Uterus (tissue), 4 donors: ENCODE data around the gene HINT2. TPM values are rescaled to one million over a fixed set of nuclear protein-coding genes. Genes with fewer than 3 reads are reported as not detected.

ENCODE experiments used
- DNase-seq, 2 donors: peaks; one replicate each; pipeline ENCODE4 v3.0.0-alpha.2; 2019 to 2020
- H3K27ac ChIP-seq, 2 donors: fragments of 200-600 bp; sonication (generic); 1 replicate in 1 of 2; 2 replicates in 1 of 2; pipeline ENCODE4 v1.5.1; 2016 to 2018
- H3K27me3 ChIP-seq, 2 donors: fragments of 200-600 bp; sonication (generic); one replicate each; pipeline ENCODE4 v1.5.1; 2018 to 2019; ENCODE audit warnings: control low read depth in 1 of 2
- H3K36me3 ChIP-seq, 2 donors: fragments of 200-600 bp; sonication (generic); one replicate each; pipeline ENCODE4 v1.5.1; 2019; ENCODE audit warnings: control low read depth in 1 of 2
- H3K4me1 ChIP-seq, 2 donors: fragments of 200-600 bp; sonication (generic); one replicate each; pipeline ENCODE4 v1.5.1; 2018 to 2019; ENCODE audit warnings: control low read depth in 1 of 2
- H3K4me3 ChIP-seq, 2 donors: fragments of 200-600 bp; sonication (generic); 1 replicate in 1 of 2; 2 replicates in 1 of 2; pipeline ENCODE4 v1.5.1; 2018 to 2019; ENCODE audit warnings: mild to moderate bottlenecking in 1 of 2
- H3K9me3 ChIP-seq, 2 donors: fragments of 200-600 bp; sonication (generic); one replicate each; pipeline ENCODE4 v1.5.1; 2019; ENCODE audit warnings: control low read depth in 1 of 2
- POLR2A ChIP-seq, 2 donors: fragments of 450-650 bp; IDR thresholded peaks; one replicate each; pipeline ENCODE4 v1.6.1; 2016; ENCODE audit warnings: antibody characterized with exemption in 2 of 2, mild to moderate bottlenecking in 1 of 2, moderate library complexity in 1 of 2
- intact Hi-C: fragments of 100-400 bp; cut with DNase I; formaldehyde crosslinking; loops from one replicate; pipeline ENCODE4 v1.15.1; 2023; ENCODE audit warnings: low total_unique reads
- total RNA-seq, 4 donors: library from RNA; depleted of rRNA in 3 of 4; stranded (reverse); fragments of >200 nt in 3 of 4; gene quantifications; one replicate each; pipeline versions ENCODE4 v1.1.0 to v1.2.4, GENCODE V29; 2014 to 2023
- TF ChIP-seq, protein P1 (sequence below), 4 experiments: fragments of 200-600 bp in 2 of 4; fragments of 450-650 bp in 2 of 4; sonication (generic) in 2 of 4; IDR thresholded peaks; one replicate each; pipeline ENCODE4 v1.5.1; 2016 to 2019; ENCODE audit warnings: antibody characterized with exemption in 4 of 4, mild to moderate bottlenecking in 2 of 4, moderate library complexity in 1 of 4
- donor health status: DM: yes; HTN: yes; CAD: no.

HINT2 gene
- total RNA-seq, 4 donors from 2014 or later = 11.3 to 38.2 (median 31.5) TPM; not detected in 1

DNA sequence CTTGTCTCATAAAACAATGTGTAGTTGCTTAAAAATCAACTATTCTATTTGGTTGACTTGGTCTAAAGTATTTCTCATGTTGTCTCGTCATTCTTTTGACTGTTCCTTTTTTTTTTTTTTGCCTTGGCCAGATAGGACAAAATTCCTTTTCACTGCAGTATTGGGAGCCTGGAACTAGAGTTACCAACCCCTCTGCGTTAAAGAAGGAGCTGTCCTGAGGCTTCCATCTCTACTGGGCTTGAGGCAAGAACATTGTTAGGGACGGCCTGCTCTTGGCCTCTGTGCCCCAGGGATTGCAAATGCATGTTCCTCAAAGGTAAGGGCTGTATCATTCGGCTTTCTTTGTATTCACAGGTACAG, 24.8 kb downstream of the HINT2 start:
- no peaks in the 10 kb centered on the region for H3K9me3 ChIP-seq
- TF ChIP-seq, protein P1, sequence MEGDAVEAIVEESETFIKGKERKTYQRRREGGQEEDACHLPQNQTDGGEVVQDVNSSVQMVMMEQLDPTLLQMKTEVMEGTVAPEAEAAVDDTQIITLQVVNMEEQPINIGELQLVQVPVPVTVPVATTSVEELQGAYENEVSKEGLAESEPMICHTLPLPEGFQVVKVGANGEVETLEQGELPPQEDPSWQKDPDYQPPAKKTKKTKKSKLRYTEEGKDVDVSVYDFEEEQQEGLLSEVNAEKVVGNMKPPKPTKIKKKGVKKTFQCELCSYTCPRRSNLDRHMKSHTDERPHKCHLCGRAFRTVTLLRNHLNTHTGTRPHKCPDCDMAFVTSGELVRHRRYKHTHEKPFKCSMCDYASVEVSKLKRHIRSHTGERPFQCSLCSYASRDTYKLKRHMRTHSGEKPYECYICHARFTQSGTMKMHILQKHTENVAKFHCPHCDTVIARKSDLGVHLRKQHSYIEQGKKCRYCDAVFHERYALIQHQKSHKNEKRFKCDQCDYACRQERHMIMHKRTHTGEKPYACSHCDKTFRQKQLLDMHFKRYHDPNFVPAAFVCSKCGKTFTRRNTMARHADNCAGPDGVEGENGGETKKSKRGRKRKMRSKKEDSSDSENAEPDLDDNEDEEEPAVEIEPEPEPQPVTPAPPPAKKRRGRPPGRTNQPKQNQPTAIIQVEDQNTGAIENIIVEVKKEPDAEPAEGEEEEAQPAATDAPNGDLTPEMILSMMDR (IDR thresholded peaks at IDR 0.05) = no peak
- TF ChIP-seq POLR2A (IDR thresholded peaks at IDR 0.05) = no peak
- H3K27ac ChIP-seq = peak overlapping the region in 1 of 2 donors; percentile 91

DNA sequence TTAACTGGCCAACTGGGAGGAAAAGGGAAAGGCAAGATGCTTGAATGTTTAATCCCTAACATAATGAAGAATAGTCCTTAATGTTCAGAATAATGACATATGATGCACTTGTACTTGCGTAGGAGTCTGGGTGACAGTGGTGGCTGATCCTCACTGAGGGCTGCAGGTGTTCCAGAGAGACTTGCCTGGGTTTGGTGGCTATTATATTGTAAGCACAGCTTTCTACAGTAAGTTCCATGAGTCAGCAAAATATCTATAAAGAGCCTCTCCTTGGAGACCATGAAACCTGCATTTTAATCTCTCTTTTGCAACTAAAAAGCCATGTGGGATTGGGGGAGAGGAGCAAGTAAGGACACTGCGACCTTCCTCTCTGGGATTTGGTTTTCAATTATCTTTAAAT, 25.3 kb downstream of the HINT2 start:
- Histone ChIP-seq H3K9me3 (no peaks in the 10 kb centered on the region), H3K27ac (no peak overlapping the region), H3K36me3 (no peaks in the 10 kb centered on the region), H3K4me3 (no peak overlapping the region), H3K4me1 (peaks cover 12 to 22% of the 10 kb centered on the region in 2 donors), H3K27me3 (no peaks in the 10 kb centered on the region)
- no peak for DNase-seq
- TF ChIP-seq, protein P1 (IDR thresholded peaks at IDR 0.05) = no peak
- no peak for TF ChIP-seq POLR2A (IDR thresholded peaks at IDR 0.05)
- intact Hi-C loops = no loop called here

More for the DNA sequence above, 24.8 kb downstream of the HINT2 start:
- no peak overlapping the region for H3K4me3 ChIP-seq
- H3K36me3 ChIP-seq = no peaks in the 10 kb centered on the region
- peaks cover 12 to 22% of the 10 kb centered on the region in 2 donors for H3K4me1 ChIP-seq
- intact Hi-C loops = loop anchor here (5.0 kb wide), 1 partner anchor 92 kb away; no protein-coding TSS in a partner anchor
- DNase-seq = no peak
- no peaks in the 10 kb centered on the region for H3K27me3 ChIP-seq

DNA sequence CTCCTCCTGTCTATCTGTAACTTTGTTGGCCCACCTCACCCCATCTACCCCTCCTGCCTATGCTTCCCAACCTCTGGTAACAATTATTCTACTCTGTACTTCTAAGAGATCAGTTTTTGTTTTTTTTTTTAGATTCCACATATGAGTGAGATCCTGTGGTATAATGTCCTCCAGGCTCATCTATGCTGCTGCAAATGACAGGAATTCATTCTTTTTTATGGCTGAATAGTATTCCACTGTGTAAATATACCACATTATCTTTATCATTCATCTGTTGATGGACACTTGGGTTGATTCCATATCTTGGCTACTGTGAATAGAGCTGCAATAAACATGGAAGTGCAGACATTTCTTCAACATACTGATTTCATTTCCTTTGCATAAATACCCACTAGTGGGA, 31.4 kb downstream of the HINT2 start:
- Histone ChIP-seq H3K36me3 (no peaks in the 10 kb centered on the region), H3K9me3 (no peaks in the 10 kb centered on the region), H3K27me3 (no peaks in the 10 kb centered on the region), H3K4me3 (no peak overlapping the region), H3K27ac (no peak overlapping the region), H3K4me1 (no peaks in the 10 kb centered on the region)
- intact Hi-C loops = no loop called here
- no peak for DNase-seq
- TF ChIP-seq, protein P1 (IDR thresholded peaks at IDR 0.05) = no peak
- TF ChIP-seq POLR2A (IDR thresholded peaks at IDR 0.05) = no peak

DNA sequence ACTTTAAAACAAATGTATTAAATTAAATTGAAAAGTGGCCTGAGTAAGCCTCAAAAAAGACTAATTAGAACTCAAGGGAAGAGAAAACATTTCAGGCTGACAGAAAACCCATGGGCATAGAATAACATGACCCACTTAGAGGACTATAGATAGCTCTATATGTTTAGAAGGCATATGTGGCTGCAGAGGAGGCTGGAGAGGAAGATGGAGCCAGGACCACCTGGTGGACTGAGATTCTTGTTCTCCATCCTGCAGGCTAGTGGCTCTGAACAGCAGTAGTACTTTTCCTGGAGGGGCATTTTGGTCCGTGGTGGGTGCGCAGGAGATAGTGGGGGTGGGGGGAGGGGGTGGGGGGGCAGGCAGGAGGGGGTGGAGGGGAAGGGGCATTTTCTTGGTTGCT, 33.8 kb downstream of the HINT2 start:
- TF ChIP-seq, protein P1 (IDR thresholded peaks at IDR 0.05) = no peak
- no peak for TF ChIP-seq POLR2A (IDR thresholded peaks at IDR 0.05)
- intact Hi-C loops = no loop called here

DNA sequence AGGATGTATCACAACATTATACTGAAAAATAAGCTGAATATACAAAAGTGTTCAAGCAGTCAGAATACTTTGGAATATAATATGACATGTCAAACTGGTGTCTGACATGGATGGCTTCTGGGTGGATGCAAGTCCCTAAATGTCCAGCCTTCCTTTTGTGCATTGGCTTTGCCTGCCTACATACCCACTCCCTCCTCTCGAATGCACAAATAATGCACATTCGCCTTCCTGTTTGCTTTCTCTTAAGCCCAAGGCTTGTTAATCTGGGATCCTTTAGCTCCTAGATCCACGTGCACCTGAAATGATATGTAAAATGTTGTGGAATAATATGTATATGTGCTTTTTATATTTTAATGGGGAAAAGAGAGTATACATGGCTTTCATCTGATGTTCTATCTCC, 36.3 kb downstream of the HINT2 start:
- no peak for TF ChIP-seq POLR2A (IDR thresholded peaks at IDR 0.05)
- no peak for DNase-seq

More for the DNA sequence above, 33.8 kb downstream of the HINT2 start:
- Histone ChIP-seq H3K27ac (no peak overlapping the region), H3K4me3 (no peak overlapping the region), H3K4me1 (no peaks in the 10 kb centered on the region), H3K9me3 (no peaks in the 10 kb centered on the region), H3K27me3 (no peaks in the 10 kb centered on the region), H3K36me3 (no peaks in the 10 kb centered on the region)
- no peak for DNase-seq

DNA sequence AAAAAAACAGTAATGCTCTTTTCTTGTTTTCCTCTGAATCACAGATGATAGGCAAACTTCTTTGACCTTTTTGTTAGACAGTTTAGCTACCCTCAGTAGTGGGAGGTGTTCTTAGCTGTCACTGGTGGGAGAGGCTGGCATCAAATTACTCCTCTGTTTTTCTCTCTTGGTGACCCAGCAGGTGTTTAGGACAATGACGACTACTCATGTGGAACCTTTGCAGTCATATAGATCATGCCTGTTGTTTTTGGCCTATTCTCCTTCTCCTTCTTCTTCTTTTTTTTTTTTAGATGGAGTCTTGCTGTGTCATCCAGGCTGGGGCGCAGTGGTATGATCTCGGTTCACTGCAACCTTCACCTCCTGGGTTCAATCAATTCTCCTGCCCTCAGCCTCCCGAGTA, 38.8 kb downstream of the HINT2 start:
- Histone ChIP-seq H3K27ac (no peak overlapping the region), H3K4me3 (no peak overlapping the region), H3K9me3 (no peaks in the 10 kb centered on the region), H3K4me1 (no peaks in the 10 kb centered on the region), H3K27me3 (no peaks in the 10 kb centered on the region), H3K36me3 (no peaks in the 10 kb centered on the region)
- DNase-seq = no peak
- intact Hi-C loops = no loop called here
- TF ChIP-seq, protein P1 (IDR thresholded peaks at IDR 0.05) = no peak
- no peak for TF ChIP-seq POLR2A (IDR thresholded peaks at IDR 0.05)

More for the DNA sequence above, 36.3 kb downstream of the HINT2 start:
- Histone ChIP-seq H3K27me3 (no peaks in the 10 kb centered on the region), H3K4me1 (no peaks in the 10 kb centered on the region), H3K9me3 (no peaks in the 10 kb centered on the region), H3K27ac (no peak overlapping the region), H3K36me3 (no peaks in the 10 kb centered on the region), H3K4me3 (no peak overlapping the region)
- intact Hi-C loops = no loop called here
